GM21447 (cell line): ENCODE measurements around the gene ZNF646.

Experiments used
- ATAC-seq: cut with Tn5 transposase; IDR thresholded peaks from one replicate; pipeline ENCODE4 v1.9.1; 2021; ENCODE audit not compliant: unreplicated experiment

Gene ZNF646

DNA sequence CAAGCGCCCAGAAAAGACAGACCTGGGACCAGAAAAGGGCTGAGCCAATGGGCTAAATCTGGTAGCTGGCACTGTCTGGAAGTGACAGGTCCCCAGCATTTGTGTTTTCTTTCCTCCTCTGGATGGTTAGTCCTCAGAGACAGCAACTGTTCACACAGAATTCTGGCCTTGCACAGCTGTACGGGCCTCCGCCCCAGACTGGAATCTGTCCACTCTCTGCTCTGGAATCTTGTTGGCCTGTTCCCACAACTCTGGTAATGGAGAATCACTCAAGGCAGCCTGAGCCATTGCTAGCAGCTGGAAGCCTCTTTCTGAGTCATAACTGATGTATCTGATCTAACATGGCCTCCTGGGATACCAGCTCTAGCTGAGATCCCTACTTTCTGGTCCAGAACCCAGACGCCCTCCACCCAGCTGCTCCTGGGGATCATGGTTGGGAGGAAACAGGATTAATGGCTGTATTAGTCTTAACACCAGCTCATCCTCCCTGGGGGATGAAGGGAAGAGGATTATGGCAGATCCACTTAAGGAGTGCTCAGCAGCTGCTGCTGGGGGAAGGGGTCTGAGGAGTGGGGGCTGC lies 9.2 kb upstream of the ZNF646 start:
- no peak for ATAC-seq

DNA sequence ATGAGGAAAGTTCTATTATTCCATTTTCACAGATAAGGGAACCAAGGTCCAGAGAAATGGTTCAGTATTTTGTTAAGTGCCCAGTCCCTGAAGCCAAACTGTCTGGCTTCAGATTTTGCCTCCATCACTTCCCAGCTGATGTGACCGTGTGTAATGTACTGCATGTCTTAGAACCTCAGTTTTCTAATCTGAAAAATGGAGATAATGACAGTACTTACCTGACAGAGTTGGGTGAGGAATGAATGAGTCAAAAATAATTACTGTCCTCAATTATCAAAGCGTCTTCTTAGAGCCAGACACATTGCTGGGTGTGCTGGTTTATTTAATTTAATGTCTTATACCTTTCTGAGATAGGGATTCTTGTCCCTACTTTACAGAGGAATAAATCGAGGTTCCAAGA lies 6.9 kb upstream of the ZNF646 start:
- ATAC-seq = no peak

DNA sequence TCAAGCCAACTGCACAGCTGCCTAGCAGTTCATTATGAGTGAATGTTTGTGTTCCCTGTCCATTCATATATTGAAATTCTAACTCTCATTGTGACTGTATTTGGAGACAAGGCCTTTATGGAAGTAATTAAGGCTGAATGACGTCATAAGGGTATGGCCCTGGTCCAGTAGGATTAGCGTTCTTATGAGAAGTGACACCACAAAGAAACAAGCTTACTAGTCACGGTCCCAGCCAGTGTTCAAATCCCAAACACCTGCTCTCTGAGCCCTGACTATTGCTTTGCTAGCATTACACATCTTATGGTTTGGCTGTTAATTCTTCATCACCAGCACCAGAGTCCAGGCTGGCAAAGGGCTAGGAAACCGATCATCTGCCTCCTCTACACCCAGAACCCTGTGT lies 2.4 kb upstream of the ZNF646 start:
- no peak for ATAC-seq

DNA sequence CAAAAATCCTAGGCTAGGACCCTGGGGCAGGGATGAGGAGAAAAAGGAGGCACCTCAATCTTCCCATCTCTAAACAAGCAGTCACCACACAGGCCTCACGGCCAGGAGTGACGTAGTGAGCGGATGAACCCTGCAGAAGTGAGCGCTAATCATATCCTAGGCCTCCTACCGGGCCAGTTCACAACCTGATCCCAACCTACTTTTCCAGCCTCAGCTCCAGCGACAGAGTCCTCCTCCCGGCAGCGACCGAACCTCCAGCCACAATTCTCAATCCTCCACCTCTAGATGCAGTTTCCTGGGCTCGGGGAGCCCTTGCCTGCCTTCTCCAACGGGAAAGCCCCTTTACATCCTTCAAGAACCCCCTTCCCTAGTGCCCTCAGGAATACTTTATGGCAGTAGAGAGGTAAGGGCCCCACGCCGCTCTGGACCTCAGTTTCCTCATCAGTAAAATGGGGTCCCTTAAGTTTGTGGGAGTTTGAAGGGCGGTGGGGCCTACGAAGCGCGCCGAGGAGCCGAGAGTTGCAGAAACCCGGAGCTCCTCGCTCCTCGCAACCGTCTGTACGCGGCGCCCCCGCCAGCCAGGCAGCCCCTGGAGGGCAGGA lies 1.6 kb upstream of the ZNF646 start:
- ATAC-seq = peak; percentile 1

DNA sequence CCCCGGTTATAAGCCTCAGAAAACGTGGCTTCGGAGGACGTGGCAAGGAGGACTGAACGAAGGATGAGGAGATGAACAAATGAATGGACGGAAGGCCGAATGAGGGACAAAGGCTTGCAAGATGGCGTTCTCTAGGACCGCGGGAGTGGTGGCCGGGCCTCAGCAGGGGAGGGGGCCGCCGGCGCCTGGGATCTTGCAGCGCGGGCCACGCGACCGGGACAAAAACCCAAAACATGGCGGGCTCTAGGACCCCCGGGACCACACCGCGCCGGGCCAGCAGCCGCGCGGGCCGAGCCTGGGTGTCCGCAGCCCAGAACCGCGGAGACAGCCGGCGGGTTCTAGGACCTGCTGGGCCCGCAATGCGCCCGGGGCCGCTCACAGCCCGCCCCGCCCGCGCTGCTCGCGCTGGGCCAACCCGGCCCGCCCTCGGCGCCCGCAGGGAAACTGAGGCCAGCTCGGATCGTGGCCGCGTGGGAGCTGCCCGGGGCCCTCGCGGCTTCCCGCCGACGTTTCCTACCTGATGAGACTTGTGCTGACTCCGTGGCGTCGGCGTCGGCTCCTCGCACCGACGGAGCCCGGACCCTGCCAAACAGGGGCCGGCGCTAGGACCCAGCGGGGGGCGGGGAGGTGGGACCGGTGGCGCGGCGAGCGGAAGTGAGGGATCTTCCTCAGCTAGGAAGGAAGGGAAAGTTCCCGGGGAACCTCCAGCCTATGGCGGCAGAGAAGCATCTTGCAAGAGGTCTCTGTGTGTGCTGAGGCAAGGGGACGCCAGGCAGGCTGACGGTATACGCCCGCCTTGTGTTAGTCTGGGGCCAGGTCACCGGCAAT lies 866 bp upstream of the ZNF646 start:
- peak; percentile 52 for ATAC-seq

DNA sequence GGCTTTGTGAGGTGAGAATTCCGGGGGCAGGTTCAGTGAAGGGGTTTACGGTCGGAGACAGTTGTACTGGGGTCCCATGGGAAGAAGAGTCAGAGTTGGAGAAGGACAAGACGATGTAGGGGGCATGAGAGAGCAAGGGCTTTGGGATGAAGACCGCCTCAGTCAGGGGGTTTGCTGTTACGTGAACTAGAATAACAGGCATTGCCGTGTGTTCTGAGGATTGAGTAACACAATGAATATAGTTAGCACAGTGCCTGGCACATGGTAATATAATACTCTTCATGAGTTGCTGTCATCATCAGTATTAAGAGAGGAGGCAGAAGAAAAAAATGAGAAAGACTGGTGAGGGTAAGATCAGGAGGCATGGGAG lies 577 bp downstream of the ZNF646 start:
- ATAC-seq = no peak

DNA sequence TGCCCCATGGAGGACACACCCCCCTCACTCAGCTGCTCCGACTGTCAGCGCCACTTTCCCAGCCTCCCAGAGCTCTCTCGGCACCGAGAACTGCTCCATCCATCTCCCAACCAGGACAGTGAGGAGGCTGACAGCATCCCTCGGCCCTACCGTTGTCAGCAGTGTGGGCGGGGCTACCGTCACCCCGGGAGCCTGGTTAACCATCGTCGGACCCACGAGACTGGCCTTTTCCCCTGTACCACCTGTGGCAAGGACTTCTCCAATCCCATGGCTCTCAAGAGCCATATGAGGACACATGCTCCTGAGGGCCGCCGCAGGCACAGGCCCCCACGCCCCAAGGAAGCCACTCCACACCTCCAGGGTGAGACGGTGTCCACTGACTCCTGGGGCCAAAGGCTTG lies 2.1 kb downstream of the ZNF646 start:
- ATAC-seq = no peak

DNA sequence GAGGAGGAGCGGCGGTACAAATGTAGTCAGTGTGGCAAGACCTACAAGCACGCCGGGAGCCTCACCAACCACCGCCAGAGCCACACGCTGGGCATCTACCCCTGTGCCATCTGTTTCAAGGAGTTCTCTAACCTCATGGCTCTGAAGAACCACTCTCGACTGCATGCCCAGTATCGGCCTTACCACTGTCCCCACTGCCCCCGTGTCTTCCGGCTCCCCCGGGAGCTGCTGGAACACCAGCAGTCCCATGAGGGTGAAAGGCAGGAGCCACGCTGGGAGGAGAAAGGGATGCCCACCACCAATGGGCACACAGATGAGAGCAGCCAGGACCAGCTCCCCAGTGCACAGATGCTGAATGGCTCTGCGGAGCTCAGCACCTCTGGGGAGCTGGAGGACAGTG lies 2.8 kb downstream of the ZNF646 start:
- no peak for ATAC-seq

DNA sequence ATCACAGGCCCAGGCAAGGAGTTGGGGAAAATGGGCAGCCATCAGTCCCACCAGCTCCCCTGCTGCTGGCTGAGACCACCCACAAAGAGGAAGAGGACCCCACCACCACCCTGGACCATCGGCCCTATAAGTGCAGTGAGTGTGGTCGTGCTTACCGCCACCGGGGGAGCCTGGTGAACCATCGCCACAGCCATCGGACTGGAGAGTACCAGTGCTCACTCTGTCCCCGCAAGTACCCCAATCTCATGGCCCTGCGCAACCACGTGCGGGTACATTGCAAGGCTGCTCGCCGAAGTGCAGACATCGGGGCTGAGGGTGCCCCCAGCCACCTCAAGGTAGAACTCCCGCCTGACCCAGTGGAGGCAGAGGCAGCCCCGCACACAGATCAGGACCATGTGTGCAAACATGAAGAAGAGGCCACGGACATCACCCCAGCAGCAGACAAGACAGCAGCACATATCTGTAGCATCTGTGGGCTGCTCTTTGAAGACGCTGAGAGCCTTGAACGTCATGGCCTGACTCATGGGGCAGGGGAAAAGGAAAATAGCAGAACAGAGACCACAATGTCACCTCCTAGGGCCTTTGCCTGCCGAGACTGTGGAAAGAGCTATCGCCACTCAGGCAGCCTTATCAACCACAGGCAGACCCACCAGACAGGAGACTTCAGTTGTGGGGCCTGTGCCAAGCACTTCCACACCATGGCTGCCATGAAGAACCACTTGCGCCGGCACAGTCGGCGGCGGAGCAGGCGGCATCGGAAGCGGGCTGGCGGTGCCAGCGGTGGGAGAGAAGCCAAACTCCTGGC lies 3.6 kb downstream of the ZNF646 start:
- ATAC-seq = no peak

DNA sequence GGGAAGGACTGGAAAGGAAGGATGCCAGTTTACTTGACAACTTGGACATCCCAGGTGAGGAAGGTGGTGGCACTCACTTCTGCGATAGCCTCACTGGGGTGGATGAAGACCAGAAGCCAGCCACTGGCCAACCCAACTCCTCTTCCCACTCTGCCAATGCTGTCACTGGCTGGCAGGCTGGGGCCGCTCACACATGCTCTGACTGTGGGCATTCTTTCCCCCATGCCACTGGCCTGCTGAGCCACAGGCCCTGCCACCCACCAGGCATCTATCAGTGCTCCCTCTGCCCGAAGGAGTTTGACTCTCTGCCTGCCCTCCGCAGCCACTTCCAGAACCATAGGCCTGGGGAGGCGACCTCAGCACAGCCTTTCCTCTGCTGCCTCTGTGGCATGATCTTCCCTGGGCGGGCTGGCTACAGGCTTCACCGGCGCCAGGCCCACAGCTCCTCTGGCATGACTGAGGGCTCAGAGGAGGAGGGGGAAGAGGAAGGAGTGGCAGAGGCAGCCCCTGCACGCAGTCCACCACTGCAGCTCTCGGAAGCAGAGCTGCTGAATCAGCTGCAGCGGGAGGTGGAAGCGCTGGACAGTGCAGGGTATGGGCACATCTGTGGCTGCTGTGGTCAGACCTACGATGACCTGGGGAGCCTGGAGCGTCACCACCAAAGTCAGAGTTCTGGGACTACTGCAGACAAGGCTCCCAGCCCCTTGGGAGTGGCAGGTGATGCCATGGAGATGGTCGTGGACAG lies 4.5 kb downstream of the ZNF646 start:
- ATAC-seq = no peak

DNA sequence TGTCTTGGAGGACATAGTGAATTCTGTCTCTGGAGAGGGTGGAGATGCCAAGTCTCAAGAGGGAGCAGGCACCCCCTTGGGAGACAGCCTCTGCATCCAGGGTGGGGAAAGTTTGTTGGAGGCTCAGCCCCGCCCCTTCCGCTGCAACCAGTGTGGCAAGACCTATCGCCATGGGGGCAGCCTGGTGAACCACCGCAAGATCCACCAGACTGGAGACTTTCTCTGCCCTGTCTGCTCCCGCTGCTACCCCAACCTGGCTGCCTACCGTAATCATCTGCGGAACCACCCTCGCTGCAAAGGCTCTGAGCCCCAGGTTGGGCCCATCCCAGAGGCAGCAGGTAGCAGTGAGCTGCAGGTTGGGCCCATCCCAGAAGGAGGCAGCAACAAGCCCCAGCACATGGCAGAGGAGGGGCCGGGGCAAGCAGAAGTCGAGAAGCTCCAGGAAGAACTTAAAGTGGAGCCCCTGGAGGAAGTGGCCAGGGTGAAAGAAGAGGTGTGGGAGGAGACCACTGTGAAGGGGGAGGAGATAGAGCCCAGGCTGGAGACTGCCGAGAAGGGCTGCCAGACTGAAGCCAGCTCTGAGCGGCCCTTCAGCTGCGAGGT lies 5.2 kb downstream of the ZNF646 start:
- ATAC-seq = no peak

DNA sequence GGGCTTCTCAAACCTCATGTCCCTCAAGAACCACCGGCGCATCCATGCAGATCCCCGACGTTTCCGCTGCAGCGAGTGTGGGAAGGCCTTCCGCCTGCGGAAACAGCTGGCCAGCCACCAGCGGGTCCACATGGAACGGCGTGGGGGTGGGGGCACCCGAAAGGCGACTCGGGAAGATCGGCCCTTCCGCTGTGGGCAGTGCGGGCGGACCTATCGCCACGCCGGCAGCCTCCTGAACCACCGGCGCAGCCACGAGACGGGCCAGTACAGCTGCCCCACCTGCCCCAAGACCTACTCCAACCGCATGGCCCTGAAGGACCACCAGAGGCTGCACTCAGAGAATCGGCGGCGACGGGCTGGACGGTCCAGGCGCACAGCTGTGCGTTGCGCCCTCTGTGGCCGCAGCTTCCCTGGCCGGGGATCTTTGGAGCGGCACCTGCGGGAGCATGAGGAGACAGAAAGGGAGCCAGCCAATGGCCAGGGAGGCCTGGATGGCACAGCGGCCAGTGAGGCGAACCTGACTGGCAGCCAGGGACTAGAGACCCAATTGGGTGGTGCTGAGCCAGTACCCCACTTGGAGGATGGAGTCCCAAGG lies 5.9 kb downstream of the ZNF646 start:
- no peak for ATAC-seq

DNA sequence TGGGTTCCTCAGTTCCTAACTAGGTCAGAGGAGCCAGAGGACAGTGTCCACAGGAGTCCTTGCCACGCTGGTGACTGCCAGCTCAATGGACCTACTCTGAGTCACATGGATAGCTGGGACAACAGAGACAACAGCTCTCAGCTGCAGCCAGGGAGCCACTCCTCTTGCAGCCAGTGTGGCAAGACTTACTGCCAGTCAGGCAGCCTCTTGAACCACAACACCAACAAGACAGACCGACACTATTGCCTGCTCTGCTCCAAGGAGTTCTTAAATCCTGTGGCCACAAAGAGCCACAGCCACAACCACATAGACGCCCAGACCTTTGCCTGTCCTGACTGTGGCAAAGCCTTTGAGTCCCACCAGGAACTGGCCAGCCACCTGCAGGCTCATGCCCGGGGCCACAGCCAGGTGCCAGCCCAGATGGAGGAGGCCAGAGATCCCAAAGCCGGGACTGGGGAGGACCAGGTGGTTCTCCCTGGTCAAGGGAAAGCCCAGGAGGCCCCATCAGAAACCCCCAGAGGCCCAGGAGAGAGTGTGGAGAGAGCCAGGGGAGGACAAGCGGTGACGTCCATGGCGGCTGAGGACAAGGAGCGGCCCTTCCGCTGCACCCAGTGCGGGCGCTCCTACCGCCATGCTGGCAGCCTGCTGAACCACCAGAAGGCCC lies 6.7 kb downstream of the ZNF646 start:
- no peak for ATAC-seq

DNA sequence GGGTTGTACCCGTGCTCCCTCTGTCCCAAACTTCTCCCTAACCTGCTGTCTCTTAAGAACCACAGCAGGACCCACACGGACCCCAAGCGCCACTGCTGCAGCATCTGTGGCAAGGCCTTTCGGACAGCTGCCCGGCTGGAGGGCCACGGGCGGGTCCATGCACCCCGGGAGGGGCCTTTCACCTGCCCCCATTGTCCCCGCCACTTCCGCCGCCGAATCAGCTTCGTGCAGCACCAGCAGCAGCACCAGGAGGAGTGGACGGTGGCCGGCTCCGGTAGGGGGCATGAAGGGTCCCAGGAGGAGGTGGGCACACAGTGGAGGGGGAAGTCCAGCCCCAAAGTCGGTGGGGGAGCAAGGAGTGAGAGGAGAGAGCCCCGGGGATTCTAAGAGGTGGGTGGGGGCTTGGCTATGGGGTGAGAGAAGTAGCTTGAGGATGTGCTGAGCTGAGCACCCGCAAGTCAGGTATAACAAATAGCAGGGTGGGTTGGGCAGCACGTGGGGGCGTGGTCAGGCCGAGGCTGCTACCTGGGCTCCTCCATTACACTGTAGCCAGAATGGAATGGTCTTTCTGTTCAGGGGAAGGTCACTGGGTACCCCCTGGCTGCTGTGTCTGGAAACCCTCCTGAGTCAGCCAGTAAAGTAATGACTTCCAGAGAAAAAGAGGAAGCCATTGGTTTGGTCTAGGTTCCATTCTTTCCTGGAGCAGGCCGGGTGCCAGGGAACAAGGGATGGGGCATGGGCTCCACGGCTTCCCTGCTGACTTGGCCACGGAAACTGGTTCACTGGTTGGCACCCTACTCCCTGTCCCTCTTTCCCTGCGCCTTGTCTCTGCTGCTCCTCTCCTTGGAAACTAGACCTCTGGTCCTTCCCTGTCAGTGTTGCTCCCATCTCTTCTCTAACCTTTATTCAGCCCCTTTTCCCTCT lies 7.5 kb downstream of the ZNF646 start:
- ATAC-seq = no peak

DNA sequence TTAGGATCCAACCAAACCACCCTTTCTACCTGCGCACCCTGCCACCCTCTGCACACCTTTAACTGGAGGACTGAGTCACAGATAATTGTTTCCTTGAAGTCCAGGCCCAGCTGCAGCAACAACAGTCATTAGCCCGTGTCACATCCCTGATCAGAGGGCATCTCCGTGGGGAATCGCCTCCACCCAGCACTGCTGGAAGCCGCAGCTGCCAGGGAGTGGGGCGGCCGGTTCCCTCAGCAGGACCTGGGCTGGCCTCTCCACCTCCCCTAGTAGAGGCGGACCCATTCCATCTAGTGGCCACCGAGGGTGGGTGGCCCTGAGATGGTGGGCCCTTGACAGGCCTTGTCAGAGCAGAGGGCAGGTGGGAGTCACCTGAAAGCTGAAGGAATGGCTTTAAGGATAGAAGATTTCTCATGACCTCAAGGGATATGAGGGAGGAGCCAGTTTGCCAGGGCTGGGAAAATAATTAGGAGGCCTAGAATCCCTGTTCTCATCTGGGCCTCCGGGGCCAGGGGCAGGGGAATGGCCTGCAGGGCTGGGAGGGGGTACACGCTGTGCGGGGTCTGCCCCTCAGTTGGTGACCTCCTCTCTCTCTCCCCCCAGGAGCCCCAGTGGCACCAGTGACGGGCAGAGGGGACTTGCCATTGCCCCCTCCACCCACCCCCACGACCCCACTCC lies 8.3 kb downstream of the ZNF646 start:
- no peak for ATAC-seq

DNA sequence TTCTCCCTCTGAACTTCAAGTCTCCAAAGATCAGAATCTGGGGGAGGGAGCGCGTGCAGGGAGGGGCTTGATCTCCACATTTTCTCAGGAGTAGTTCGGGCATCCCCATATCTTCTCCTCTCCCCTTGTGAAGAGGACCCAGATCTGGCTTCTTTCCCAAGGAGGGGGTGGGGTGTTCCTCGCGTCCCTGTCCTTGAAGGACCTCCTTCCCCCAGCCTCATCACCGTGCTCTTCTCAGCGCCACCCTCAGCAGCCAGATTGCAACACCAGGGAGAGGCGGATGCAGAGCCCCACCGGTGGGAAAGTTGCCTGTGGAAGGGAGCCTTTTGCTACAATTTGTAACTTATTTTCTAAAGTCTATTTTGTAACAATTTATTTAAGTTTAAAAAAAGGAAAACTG lies 8.9 kb downstream of the ZNF646 start:
- no peak for ATAC-seq

DNA sequence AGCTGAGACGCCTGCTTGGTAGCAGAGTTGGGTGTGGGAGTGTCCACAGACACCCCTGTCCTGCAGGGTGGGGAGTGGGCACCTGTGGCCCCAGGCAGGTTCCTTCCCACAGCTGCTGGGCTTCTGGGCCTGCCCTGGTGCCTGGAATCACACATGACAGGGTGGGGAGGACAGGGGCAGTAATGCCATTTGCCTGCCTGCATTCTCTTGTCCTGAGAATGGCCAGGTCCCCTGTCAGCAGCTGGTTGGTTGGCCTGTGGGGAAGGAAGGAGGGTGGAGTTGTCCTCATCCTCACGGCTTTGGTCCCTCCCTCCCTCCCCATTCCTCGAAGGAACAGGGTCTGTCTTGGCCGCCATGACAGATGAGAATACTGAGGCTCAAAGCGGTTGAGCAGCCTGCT lies 9.3 kb downstream of the ZNF646 start:
- ATAC-seq = no peak

DNA sequence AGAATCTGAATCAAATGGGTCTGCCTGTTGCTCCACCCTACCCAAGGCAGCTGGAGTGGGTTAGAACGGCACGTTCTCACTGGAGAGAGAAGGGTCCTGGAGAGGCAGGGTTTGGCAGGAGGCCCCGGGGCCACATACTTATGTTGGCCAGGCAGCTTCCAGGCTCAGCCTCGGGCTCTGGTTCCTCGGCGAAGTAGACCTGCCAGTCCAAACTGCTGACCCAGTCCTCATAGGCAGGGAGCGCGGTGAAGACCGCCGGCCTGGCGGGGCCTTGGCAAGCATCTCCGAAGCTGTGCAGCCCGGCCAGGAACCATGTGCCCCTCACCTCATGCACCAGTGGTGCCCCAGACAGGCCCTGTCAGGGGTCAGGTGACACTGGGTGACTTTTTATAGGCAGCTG lies 9.8 kb downstream of the ZNF646 start:
- ATAC-seq = no peak
